A673 (cell line): ENCODE results near the gene SH3BGRL3. TPM values are rescaled to one million over a fixed set of nuclear protein-coding genes. Genes with fewer than 3 reads are reported as not detected.

Experiments
- BruUV-seq: library from RNA; stranded (reverse); fragments of 400-500 nt; replicated peaks from 2 replicates; lab custom pipeline; 2021; lab: Mats Ljungman, UMichigan
- CTCF ChIA-PET: fragments of 300-600 bp; sonication (Branson Sonifier 250); formaldehyde crosslinking; loops from one replicate; lab custom pipeline; 2022; ENCODE audit warnings: antibody characterized with exemption; lab: Charles Lee
- POLR2A ChIA-PET: fragments of 300-600 bp; sonication (Branson Sonifier 250); formaldehyde crosslinking; loops from one replicate; lab custom pipeline; 2022; ENCODE audit warnings: antibody characterized with exemption; ENCODE audit not compliant: low non-redundant PET; lab: Charles Lee
- DNase-seq: peaks from one replicate; pipeline ENCODE4 v3.0.0-alpha.2; 2015; ENCODE audit warnings: low spot score
- H3K27ac ChIP-seq: fragments of 200-600 bp; sonication (generic); 2 replicates; pipeline ENCODE4 v1.5.1; 2016; ENCODE audit warnings: mixed run types, low read depth, mild to moderate bottlenecking, mixed read lengths, antibody characterized with exemption, low read length; ENCODE audit not compliant: poor library complexity, severe bottlenecking
- H3K27me3 ChIP-seq: fragments of 200-600 bp; sonication (generic); replicated peaks from 2 replicates; pipeline ENCODE4 v1.6.1; 2017; ENCODE audit warnings: mixed run types, low read depth, mild to moderate bottlenecking, mixed read lengths, antibody characterized with exemption, low read length; ENCODE audit not compliant: insufficient read depth, poor library complexity
- H3K36me3 ChIP-seq: fragments of 200-600 bp; sonication (generic); 2 replicates; pipeline ENCODE4 v1.6.1; 2016; ENCODE audit warnings: mixed run types, mild to moderate bottlenecking, mixed read lengths, antibody characterized with exemption, low read length; ENCODE audit not compliant: insufficient read depth, poor library complexity, severe bottlenecking
- H3K4me1 ChIP-seq: fragments of 200-600 bp; sonication (generic); 2 replicates; pipeline ENCODE4 v1.6.1; 2017; ENCODE audit warnings: mixed run types, mild to moderate bottlenecking, mixed read lengths, antibody characterized with exemption, low read length; ENCODE audit not compliant: insufficient read depth, poor library complexity, severe bottlenecking
- H3K4me3 ChIP-seq: fragments of 200-600 bp; sonication (generic); 2 replicates; pipeline ENCODE4 v1.5.1; 2016; ENCODE audit warnings: low read depth, mixed run types, mild to moderate bottlenecking, mixed read lengths, low read length; ENCODE audit not compliant: poor library complexity, severe bottlenecking
- H3K9me3 ChIP-seq: fragments of 200-600 bp; sonication (generic); 2 replicates; pipeline ENCODE4 v1.6.1; 2016; ENCODE audit warnings: mixed run types, low read depth, mild to moderate bottlenecking, mixed read lengths, antibody characterized with exemption, low read length; ENCODE audit not compliant: poor library complexity, severe bottlenecking
- EZH2 ChIP-seq: fragments of 200-600 bp; sonication (generic); IDR thresholded peaks from 2 replicates; pipeline ENCODE4 v1.6.1; 2017; ENCODE audit warnings: borderline replicate concordance, low read depth, mild to moderate bottlenecking, mixed read lengths, antibody characterized with exemption, low read length; ENCODE audit not compliant: poor library complexity, severe bottlenecking
- intact Hi-C: fragments of 100-400 bp; cut with micrococcal nuclease; formaldehyde crosslinking; loops from one replicate; pipeline ENCODE4 v1.10.0; 2022; ENCODE audit not compliant: unreplicated experiment
- total RNA-seq: library from RNA; stranded (reverse); gene quantifications from 2 replicates; pipeline ENCODE4 v1.2.3, GENCODE V29; 2021
- TF ChIP-seq, protein P1 (sequence below): fragments of 300-800, 200-600 bp; sonication (generic); conservative IDR thresholded peaks from 2 replicates; pipeline ENCODE4 v1.5.1; 2017; ENCODE audit warnings: low read depth, mild to moderate bottlenecking, antibody characterized with exemption, low read length, moderate library complexity, mixed read lengths

SH3BGRL3 gene
- total RNA-seq, 1 experiment from 2014 or later = 138 TPM

DNA sequence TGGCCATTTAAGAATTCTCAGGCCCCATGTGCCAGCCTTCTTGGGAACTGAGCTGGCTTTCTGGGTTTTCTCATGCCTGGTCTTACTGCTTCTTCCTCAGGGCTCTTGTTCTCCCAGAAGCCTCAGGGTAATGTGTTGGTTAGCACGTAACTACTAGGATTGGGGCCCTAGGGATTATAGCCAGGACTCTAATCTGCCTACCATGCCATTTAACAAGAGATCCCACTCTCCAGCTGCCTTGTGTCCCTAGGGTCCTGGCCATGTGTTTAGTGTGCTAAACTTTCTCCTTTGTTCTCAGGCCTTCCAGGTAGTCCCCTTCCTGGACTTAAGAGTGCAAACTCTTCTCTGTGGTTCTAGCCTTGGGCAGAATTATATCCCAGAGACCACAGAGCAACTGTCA is 2.2 kb upstream of the SH3BGRL3 start:
- TF ChIP-seq, protein P1, sequence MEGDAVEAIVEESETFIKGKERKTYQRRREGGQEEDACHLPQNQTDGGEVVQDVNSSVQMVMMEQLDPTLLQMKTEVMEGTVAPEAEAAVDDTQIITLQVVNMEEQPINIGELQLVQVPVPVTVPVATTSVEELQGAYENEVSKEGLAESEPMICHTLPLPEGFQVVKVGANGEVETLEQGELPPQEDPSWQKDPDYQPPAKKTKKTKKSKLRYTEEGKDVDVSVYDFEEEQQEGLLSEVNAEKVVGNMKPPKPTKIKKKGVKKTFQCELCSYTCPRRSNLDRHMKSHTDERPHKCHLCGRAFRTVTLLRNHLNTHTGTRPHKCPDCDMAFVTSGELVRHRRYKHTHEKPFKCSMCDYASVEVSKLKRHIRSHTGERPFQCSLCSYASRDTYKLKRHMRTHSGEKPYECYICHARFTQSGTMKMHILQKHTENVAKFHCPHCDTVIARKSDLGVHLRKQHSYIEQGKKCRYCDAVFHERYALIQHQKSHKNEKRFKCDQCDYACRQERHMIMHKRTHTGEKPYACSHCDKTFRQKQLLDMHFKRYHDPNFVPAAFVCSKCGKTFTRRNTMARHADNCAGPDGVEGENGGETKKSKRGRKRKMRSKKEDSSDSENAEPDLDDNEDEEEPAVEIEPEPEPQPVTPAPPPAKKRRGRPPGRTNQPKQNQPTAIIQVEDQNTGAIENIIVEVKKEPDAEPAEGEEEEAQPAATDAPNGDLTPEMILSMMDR = no peak
- TF ChIP-seq EZH2 = no peak
- no TSS peak for BruUV-seq
- POLR2A ChIA-PET = no interaction called here
- no peak for DNase-seq
- intact Hi-C loops = loop anchor here (5.0 kb wide), 1 partner anchor 40 kb away; no protein-coding TSS in a partner anchor
- Histone ChIP-seq H3K27ac (peak overlapping the region; percentile 23), H3K9me3 (no peaks in the 10 kb centered on the region), H3K27me3 (no peaks in the 10 kb centered on the region), H3K36me3 (peaks cover 31% of the 10 kb centered on the region), H3K4me1 (peaks cover 52% of the 10 kb centered on the region), H3K4me3 (no peak overlapping the region)
- CTCF ChIA-PET = no interaction called here

DNA sequence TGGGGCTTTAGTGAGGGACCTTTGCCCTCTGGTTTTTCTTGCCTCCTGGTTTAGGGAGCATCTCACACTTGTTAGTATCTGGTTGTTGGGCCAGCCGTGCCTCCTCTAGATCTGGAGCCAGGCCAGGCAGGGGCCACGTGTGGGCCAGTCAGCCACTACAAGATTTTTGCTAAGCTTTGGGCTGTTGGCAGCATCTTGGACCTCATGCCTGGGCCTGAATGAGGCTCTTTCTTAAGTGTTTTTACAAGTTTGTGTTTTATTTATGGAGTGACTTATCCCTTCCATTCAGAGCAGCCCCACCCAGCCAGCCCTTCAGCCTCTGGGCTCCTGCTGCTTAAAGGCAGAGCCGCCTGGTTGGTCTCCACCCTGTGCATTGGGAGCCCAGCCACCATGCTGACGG is 1.6 kb upstream of the SH3BGRL3 start:
- TF ChIP-seq EZH2 = no peak
- TF ChIP-seq, protein P1 = no peak
- Histone ChIP-seq H3K4me1 (peaks cover 52% of the 10 kb centered on the region), H3K27ac (peak overlapping the region; percentile 71), H3K9me3 (no peaks in the 10 kb centered on the region), H3K36me3 (peaks cover 25% of the 10 kb centered on the region), H3K4me3 (no peak overlapping the region), H3K27me3 (no peaks in the 10 kb centered on the region)
- intact Hi-C loops = loop anchor here (5.0 kb wide), 1 partner anchor 41 kb away; no protein-coding TSS in a partner anchor
- no peak for DNase-seq
- POLR2A ChIA-PET = no interaction called here
- BruUV-seq = no TSS peak
- CTCF ChIA-PET = no interaction called here

DNA sequence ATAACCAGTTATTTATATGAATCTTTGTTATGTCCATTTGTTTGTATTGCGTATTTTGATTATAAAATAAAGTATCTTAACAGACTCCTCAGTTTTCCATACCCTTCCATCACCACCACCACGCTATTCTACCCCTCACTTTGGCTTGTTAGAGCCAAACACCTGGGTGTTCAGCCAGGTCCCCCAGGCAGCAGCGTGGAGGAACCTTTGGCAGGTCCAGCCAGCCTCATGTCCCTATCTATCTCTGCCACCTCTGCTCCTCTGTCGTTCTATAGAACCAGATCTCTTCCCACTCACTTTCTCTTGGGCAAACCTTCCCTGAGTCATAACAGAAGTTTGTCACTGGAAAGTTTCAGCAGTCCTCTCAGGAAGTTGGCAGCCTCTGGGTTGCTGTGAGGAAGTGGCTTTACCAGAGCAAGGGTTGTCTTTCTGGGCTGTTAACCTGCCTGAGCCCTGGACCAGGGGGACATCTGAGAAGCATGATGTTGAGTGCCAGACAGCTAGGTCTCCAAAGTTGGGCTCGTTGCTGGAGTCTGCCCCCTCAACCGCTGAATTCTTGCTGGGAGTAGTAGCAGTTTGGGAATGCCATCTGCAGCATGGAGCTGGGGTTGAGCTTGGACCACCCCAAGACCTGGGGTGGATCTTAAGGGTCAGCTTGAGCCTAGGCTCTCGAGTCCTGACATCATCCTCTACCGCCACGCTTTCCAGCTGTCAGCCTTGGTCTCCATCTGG is 996 bp upstream of the SH3BGRL3 start:
- Histone ChIP-seq H3K36me3 (peaks cover 24% of the 10 kb centered on the region), H3K4me1 (peaks cover 52% of the 10 kb centered on the region), H3K4me3 (peak overlapping the region; percentile 72), H3K27ac (peak overlapping the region; percentile 71), H3K9me3 (no peaks in the 10 kb centered on the region), H3K27me3 (no peaks in the 10 kb centered on the region)
- intact Hi-C loops = loop anchor here (5.0 kb wide), 1 partner anchor 42 kb away; no protein-coding TSS in a partner anchor
- ChIA-PET CTCF (interaction anchor here (0.5 to 1.4 kb wide), 5 partner anchors 21 to 169 kb away, joined by 3 to 6 read pairs (median 4); partner anchors contain the start of gene CEP85), POLR2A (no interaction called here)
- no peak for TF ChIP-seq EZH2
- TF ChIP-seq, protein P1 = no peak
- DNase-seq = no peak
- no TSS peak for BruUV-seq
